ENCODE measurements around the gene ZNF81.

Gene ZNF81

GRCh38 chrX:47878198-47878597, 41.5 kb downstream of the ZNF81 start:
- ATAC-seq: no peak
- TF ChIP-seq ZFP3 (CRISPR knock-in tag; IDR thresholded peaks at IDR 0.05) (no peak), ESRRG (CRISPR knock-in tag; IDR thresholded peaks at IDR 0.05) (no peak), GLIS3 (CRISPR knock-in tag; IDR thresholded peaks at IDR 0.05) (no peak), POU6F1 (CRISPR knock-in tag; IDR thresholded peaks at IDR 0.05; ENCODE audit: borderline replicate concordance, low read depth) (no peak), PATZ1 (CRISPR knock-in tag; IDR thresholded peaks at IDR 0.05; ENCODE audit: borderline replicate concordance) (no peak)

GRCh38 chrX:47879463-47879862, 42.8 kb downstream of the ZNF81 start:
- TF ChIP-seq CSRNP3 (CRISPR knock-in tag; IDR thresholded peaks at IDR 0.05) (no peak), BACH2 (CRISPR knock-in tag; IDR thresholded peaks at IDR 0.05; ENCODE audit: borderline replicate concordance) (no peak), ZC3H10 (CRISPR knock-in tag; IDR thresholded peaks at IDR 0.05) (no peak), PATZ1 (CRISPR knock-in tag; IDR thresholded peaks at IDR 0.05; ENCODE audit: borderline replicate concordance) (no peak)
- ATAC-seq: no peak

GRCh38 chrX:47880927-47881326, 44.2 kb downstream of the ZNF81 start:
- ATAC-seq: no peak
- TF ChIP-seq ZNF70 (CRISPR knock-in tag; IDR thresholded peaks at IDR 0.05): no peak
- TF ChIP-seq POU6F1 (CRISPR knock-in tag; IDR thresholded peaks at IDR 0.05; ENCODE audit: borderline replicate concordance, low read depth): no peak
- no peak for TF ChIP-seq CSDC2 (CRISPR knock-in tag; IDR thresholded peaks at IDR 0.05)
- no peak for TF ChIP-seq ARNTL (CRISPR knock-in tag; IDR thresholded peaks at IDR 0.05; ENCODE audit: borderline replicate concordance, low read depth)
- TF ChIP-seq ZNF565 (CRISPR knock-in tag; conservative IDR thresholded peaks at IDR 0.05; ENCODE audit: low read depth): no peak
- TF ChIP-seq PPARA (CRISPR knock-in tag; IDR thresholded peaks at IDR 0.05; ENCODE audit: borderline replicate concordance): no peak
- no peak for TF ChIP-seq CSRNP3 (CRISPR knock-in tag; IDR thresholded peaks at IDR 0.05)
- no peak for TF ChIP-seq TCF4 (CRISPR knock-in tag; IDR thresholded peaks at IDR 0.05; ENCODE audit: borderline replicate concordance)
- no peak for TF ChIP-seq RARB (CRISPR knock-in tag; IDR thresholded peaks at IDR 0.05)
- TF ChIP-seq ZFP30 (CRISPR knock-in tag; IDR thresholded peaks at IDR 0.05): no peak
- no peak for TF ChIP-seq TOX (CRISPR knock-in tag; IDR thresholded peaks at IDR 0.05; ENCODE audit: borderline replicate concordance)
- no peak for TF ChIP-seq CREB5 (CRISPR knock-in tag; IDR thresholded peaks at IDR 0.05; ENCODE audit: low read depth)
